ENCODE results near the gene RABGGTA.

DNA sequence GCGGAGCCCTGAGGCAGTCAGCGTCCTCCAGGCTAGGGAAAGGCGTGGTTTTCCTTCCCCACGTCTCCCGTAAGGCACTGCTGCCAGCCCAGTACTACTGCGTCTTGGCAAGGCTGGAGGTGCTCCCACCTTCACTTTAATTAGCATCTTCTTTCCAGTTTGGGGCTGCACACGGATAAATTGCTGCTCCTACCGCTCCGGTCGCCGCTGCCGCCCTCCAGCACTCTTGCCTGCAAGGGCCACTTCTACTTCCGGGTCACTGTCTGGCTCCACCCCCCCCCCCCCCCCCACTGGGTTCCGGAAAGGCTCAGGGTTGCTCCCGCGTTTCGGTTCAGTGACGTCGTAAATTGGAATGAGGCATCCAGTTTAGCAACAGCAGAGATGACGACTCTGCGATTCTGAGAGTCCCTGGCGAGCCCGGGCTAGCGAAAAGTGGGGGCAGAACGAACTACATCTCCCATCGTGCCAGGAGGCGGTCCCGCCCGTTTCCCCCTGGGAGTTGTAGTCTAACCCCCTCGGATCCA is 39.2 kb downstream of the RABGGTA start, which contains the start of gene NEDD8:
- TF ChIP-seq POLR2AphosphoS5 (IDR thresholded peaks at IDR 0.05; ENCODE audit: low read depth, low read length), result peak; percentile 25; the same call in 1 of the 2 replicates
- TF ChIP-seq TAF1 (IDR thresholded peaks at IDR 0.05; ENCODE audit: low read depth, low read length), result no peak
- TF ChIP-seq POLR2A (IDR thresholded peaks at IDR 0.05; ENCODE audit: low read depth, low read length), result 0 out of 2 replicates have a peak, but pooled peaks have one; percentile 18
- TF ChIP-seq PAX5 (IDR thresholded peaks at IDR 0.05; ENCODE audit: insufficient read depth, low read length, severe bottlenecking), result no peak
- TF ChIP-seq POU2F2 (IDR thresholded peaks at IDR 0.05; ENCODE audit: low read depth, low read length), result no peak
